NCI-H524 (cell line): ENCODE results near the gene GTF2H4.

Source experiments
- DNase-seq, 2 experiments: peaks; one replicate each; lab custom pipeline; 2025; lab: John Stamatoyannopoulos, UW

GTF2H4 gene

DNA sequence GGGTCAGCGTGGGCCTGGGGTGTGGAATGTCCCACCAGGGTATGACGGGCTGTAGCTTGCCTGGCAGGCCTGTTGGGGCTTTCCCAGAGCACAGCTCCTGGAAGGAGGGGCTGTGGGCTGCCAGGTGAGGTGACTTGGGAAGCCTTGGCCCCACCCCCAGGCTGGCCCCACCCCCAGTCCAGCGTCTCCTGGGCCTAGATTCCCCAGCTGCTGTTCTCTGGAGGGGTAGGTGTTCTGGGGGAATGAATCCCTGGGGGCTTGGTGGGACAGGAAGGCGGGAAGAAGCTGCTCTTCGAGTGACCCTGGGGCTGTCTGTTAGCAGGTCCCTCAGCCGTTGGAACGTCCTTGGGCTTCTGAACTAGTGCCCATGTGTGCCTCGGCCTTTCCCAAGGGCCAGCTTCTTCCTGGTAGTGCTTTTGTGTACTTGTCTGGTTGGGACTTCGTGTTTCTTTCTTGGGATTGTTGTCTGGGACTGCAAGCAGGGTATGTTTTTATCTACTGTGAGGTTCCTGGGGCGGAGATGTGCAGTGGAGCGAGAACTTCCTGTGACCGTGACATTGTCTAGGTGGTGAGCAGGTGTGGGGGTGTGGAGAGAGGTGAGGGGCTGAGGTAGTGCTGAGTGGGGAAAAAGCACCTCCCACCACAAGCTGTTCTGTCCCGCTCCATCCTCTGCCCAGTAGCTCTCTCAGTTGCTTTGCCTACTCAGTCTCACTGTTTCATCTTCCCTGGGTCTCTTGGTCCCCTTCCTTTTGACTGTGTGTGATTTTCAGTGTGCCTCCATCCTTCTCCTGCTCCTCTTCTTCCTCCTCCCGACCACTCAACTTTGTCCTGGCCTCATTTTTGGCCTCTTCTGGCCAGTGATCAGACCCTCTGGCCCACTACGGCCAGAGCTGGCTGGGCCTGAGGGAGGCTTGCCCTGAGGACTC, 25.0 kb upstream of the GTF2H4 start:
- peak; percentile 8 to 77 for DNase-seq

- DNase-seq = peak; percentile 32 to 40
Observed at GRCh38 chr6:30883685-30884520, 24.1 kb upstream of the GTF2H4 start, which contains the start of gene DDR1. Gene DDR1, plus strand, starts transcription at chr6:30884519. Its CDS starts 4,211 bp downstream, at chr6:30888730.

DNA sequence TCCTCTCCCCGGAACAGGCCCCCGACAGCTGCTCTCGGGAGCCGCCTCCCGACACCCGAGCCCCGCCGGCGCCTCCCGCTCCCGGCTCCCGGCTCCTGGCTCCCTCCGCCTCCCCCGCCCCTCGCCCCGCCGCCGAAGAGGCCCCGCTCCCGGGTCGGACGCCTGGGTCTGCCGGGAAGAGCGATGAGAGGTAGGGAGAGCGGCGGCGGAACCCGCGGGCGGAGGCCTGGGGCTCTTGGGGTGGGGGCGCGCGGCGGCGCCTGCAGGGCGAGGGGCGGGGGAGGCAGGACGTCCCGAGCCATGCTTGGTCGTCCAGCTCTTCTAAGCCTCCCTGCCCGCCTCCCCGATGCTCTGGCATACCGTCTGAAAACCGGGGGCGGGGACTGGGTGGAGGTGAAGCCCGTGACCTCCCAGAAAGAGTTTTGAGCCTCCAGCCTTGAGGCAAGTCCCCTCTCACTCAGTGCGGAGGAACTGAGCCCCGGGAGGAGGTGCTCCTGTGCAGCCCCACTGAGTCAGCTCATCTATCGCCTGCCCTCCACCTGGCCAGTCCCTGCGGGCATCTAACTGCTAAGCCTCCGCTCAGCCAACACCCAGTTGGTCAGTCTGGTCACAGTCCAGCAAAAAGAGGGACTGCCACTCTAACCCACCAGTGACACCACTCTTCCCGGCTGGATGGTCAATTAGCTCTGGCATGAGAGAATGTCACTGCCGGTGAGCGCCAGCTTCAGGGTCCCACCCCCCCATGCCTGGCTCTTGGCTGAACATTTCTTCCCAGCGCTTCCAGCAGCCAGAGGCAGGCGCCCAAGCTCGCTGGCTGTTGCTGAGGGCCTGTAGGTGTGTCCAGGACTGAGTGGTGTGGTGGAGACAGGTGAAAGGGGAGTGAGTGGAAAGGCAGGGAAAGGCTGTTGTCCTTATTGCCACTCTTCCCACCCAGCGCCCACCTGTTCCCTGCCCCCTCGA, 23.2 kb upstream of the GTF2H4 start:
- DNase-seq = peak in 1 of 2 experiments; percentile 33

GRCh38 chr6:30885481-30885998, 22.5 kb upstream of the GTF2H4 start:
- DNase-seq = no peak

DNA sequence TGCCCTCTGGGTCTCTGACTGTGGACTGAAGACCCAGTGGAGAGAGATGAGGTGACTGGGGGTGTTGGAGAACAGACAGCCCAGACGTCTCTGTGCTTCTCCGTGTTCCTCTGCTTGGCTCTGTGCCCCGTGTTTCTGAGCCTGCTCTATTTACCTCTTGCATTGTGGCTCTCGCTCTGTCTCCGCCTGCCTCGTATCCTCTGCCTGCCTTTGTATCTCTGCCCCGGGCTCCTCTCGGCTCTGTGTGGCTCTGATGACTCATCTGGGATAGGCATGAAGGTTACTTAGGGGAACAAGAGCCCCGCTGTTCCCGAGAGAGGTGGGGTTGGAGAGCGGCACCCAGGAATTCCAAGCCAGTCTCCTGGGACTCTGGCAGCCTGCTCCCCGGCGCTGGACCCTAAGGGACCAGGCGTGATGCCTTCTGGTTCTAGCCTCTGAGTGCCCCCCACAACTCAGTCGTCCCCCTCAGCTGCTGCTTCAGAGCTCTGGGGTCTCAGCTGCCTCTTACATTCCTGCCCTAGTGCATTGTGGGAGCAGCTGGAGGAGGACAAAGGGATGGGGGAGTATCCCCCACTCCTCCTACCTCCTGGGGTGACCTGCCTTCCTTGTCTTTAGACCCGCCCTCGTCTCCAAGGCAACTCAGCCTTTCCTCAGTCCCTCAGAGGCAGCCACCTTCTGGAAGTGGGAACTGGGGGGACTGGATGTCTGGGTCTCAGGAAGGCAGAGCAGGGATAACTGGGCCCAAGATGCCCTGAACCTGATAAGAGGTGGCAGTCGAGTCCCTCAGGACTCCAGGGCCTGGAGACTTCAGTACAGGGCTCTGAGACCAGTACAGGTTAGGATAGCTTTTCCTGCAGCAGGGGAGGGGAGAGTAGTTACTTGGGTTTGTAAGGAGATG, 21.8 kb upstream of the GTF2H4 start:
- peak in 1 of 2 experiments; percentile 35 for DNase-seq

DNA sequence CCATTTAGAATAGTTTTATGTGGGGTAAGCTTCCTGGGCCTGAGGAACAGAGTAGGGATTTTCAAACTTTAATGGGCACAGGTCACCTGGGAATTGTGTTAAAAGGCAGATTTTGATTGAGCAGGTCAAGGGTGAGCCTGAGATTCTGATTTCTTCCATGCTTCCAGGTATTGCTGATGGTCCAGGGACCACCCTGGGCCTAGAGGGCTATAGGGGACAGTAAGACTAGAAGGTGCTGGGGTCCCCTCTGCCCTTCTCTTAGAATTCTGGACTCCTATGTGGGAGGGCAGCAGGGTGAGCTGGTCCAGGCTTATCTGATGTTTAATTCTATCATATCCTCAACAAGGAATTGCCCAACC, 21.1 kb upstream of the GTF2H4 start:
- no peak for DNase-seq

DNA sequence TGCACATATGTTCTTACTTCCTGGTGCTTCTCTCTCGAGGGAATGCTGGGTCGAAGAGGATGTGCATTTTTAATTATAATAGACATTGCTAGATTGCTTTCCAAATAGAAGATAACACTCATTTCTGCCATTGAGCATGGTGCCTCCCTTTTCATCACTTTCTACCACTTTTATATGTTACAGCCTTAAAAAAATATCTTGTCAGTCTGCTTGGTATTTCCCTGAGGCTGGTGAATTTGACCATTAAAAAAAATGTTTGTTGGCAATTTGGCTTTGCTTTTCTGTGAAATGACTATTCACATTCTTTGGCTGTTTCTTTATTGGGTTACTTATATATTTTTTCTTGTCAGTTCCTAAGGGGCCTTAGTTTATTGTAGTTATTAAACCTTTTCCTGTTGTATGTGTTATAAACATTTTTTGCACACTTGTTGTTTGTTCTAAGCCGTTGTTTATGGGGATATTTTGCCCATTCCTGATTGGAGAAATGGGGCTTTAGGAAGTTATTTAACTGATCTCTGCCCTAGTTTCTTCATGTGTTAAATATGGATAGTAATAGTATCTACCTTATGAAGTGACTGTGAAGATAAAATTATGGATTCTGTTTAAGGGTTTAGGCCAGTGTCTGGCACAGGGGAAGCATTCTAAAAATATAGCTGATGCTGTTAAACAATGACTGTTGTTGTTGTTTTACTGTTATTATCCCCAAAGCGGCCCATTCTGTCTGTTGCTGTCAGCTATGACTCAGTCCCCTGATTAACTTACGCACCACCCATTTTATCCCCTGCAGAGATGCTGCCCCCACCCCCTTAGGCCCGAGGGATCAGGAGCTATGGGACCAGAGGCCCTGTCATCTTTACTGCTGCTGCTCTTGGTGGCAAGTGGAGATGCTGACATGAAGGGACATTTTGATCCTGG, 19.8 kb upstream of the GTF2H4 start:
- no peak for DNase-seq

GRCh38 chr6:30888816-30889495, 19.1 kb upstream of the GTF2H4 start:
- DNase-seq = no peak

GRCh38 chr6:30889496-30889885, 18.5 kb upstream of the GTF2H4 start:
- no peak for DNase-seq

- no peak for DNase-seq
Observed at GRCh38 chr6:30889921-30890645, 17.9 kb upstream of the GTF2H4 start.

- no peak for DNase-seq
Observed at GRCh38 chr6:30890646-30891449, 17.2 kb upstream of the GTF2H4 start.

DNA sequence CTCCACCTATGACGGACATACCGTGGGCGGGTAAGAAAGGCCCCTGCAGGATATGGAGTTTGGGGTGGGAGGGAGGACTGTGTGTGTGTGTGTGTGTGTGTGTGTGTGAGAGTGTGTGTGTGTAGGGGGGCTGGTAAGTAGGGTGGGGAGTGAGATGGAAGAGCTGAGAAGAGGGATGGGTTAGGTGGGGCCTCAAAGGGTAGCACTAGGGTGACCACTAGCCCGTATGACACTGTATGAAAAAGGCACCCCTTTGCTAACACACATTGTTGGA, 16.6 kb upstream of the GTF2H4 start:
- no peak for DNase-seq

DNA sequence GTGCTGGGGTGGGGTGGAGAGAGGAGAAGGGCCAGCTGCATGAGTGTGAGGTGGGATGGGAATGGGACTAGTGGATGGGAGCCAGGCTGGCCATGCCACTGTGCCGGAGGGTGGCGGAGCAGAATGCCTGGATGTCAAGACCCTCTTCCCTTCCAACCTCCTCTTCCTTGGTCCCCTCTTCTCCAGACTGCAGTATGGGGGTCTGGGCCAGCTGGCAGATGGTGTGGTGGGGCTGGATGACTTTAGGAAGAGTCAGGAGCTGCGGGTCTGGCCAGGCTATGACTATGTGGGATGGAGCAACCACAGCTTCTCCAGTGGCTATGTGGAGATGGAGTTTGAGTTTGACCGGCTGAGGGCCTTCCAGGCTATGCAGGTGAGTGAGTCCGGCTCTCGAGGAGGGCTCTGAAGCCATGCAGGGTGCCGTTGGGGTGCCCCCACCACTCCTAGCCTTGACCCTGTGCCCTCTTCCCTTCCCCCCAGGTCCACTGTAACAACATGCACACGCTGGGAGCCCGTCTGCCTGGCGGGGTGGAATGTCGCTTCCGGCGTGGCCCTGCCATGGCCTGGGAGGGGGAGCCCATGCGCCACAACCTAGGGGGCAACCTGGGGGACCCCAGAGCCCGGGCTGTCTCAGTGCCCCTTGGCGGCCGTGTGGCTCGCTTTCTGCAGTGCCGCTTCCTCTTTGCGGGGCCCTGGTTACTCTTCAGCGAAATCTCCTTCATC, 16.0 kb upstream of the GTF2H4 start:
- no peak for DNase-seq

GRCh38 chr6:30893001-30893591, 14.9 kb upstream of the GTF2H4 start:
- no peak for DNase-seq

GRCh38 chr6:30893666-30894065, 14.3 kb upstream of the GTF2H4 start:
- DNase-seq = no peak

GRCh38 chr6:30894381-30894780, 13.6 kb upstream of the GTF2H4 start:
- DNase-seq = no peak
